ENCODE data around the gene OTUB2. TPM values are rescaled to one million over a fixed set of nuclear protein-coding genes. Genes with fewer than 3 reads are reported as not detected.
"Not testable (repeated sequence)": the region's sequence is repeated elsewhere in the genome, so short reads cannot be mapped to it uniquely, and the experiment has no call there.

OTUB2 gene
- total and polyA plus RNA-seq, 5 donors: 0.11 to 0.65 (median 0.34) TPM

DNA sequence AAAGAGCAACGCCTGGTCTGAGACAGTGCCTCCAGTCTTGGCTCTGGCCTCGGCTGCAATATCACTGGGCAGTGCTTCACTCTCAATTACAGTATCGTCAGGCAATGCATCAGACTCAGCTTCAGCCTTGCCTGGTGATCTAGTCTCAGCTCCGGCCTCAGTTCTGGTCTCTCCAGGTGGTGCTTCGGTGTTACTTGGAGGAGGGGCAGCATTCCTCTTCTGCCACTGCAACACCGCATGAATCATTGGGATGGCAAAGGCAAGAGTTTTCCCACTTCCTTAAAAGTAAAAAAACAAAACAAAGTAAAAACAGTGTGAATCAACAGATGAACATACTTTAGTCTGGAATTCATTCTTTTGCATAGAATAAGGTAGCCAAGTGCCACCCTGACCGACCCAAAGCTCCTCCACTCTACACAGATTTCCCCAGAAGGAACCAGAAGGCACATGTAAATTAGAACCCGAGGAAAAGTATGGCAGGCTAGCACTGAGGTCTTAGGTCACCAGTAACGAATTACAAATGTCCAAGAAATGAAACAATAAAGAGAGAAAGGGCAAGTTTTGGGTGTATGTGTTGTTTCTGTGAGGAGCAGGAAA is 36.3 kb downstream of the OTUB2 start:
- H3K27me3 ChIP-seq (ENCODE audit: control insufficient read depth, insufficient read depth): no peaks in the 10 kb centered on the region
- DNase-seq: no peak
- no peak for ATAC-seq
- H3K9me3 ChIP-seq (ENCODE audit: control insufficient read depth, low read length): no peaks in the 10 kb centered on the region
- H3K4me1 ChIP-seq (ENCODE audit: control insufficient read depth, insufficient read depth, low read length): peaks cover 17% of the 10 kb centered on the region
- WGBS: 60% methylated on average over 9 of the region's 9 CpGs
- intact Hi-C loops (cut with DNase I): no loop called here
- no peak overlapping the region for H3K27ac ChIP-seq (ENCODE audit: low read length)
- no peak overlapping the region for H3K4me3 ChIP-seq (ENCODE audit: low read length)

DNA sequence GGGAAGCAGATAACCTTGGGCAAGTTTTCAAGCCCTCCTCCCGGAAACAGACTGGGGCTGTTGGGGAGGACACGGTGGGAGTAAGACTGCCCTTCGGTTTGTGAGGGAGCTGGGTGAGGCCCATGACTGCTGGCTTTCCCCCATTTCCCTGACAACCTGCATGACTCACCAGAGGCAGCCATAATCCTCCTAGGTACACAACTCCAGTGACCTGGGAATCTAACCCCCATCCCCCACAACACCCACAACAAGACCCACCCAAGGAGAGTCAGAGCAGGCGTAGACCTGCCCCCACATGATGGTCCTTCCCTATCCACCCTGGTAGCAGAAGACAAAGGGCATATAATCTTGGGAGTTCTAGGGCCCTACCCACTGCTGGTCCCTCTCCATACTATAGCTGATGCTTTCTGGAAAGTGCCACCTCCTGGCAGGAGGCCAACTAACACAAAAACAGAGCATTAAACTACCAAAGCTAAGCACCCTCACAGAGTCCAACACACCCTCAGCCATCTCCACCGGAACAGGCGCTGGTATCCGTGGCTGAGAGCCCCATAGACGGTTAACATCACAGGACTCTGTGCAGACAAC is 40.0 kb downstream of the OTUB2 start:
- no peak overlapping the region for H3K4me3 ChIP-seq (ENCODE audit: low read length)
- 62% methylated on average over 8 of the region's 8 CpGs for WGBS
- no peak overlapping the region for H3K27ac ChIP-seq (ENCODE audit: low read length)
- no peaks in the 10 kb centered on the region for H3K27me3 ChIP-seq (ENCODE audit: control insufficient read depth, insufficient read depth)
- no peak for DNase-seq
- peak; percentile 50 to 56 for ATAC-seq
- no peaks in the 10 kb centered on the region for H3K9me3 ChIP-seq (ENCODE audit: control insufficient read depth, low read length)
- intact Hi-C loops (cut with DNase I): no loop called here
- peaks cover 15% of the 10 kb centered on the region for H3K4me1 ChIP-seq (ENCODE audit: control insufficient read depth, insufficient read depth, low read length)

DNA sequence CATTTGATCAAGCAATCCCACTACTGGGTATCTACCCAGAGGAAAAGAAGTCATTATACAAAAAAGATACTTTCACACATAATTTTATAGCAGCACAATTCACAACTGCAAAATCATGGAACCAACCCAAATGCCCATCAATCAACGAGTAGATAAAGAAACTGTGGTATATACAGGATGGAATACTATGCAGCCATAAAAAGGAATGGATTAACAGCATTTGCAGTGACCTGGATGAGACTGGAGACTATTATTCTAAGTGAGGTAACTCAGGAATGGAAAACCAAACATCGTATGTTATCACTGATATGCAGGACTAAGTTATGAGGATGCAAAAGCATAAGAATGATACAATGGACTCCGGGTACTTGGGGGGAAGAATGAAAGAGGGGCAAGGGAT is 45.9 kb downstream of the OTUB2 start:
- ATAC-seq; H3K27ac ChIP-seq (ENCODE audit: low read length); intact Hi-C loops (cut with DNase I); H3K9me3 ChIP-seq (ENCODE audit: control insufficient read depth, low read length); H3K4me3 ChIP-seq (ENCODE audit: low read length); H3K27me3 ChIP-seq (ENCODE audit: control insufficient read depth, insufficient read depth); H3K4me1 ChIP-seq (ENCODE audit: control insufficient read depth, insufficient read depth, low read length); DNase-seq: not testable (repeated sequence)
- 93% methylated on average over 3 of the region's 3 CpGs for WGBS

DNA sequence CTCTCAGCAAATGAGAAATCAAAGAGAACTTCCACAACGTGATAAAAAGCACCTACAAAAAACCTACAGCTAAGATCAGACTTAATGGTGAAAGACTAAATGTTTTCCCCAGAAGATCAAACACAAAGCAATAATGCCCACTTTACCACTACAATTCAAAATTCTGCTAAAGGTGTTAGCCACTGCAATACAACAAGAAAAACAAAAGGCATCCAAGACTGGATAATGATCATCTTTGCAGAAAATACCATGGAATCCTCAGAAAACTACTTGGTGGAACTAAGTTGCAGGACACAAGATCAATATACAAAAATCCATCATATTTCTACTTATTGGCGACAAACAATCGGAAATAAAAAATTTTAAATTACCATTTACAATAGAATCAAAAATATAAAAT is 48.4 kb downstream of the OTUB2 start:
- no peak for DNase-seq
- Histone ChIP-seq H3K4me1 (ENCODE audit: control insufficient read depth, insufficient read depth, low read length) (peaks cover 16% of the 10 kb centered on the region), H3K9me3 (ENCODE audit: control insufficient read depth, low read length) (no peaks in the 10 kb centered on the region), H3K27me3 (ENCODE audit: control insufficient read depth, insufficient read depth) (no peaks in the 10 kb centered on the region), H3K27ac (ENCODE audit: low read length) (no peak overlapping the region), H3K4me3 (ENCODE audit: low read length) (no peak overlapping the region)
- 96% methylated on average over 3 of the region's 3 CpGs for WGBS
- intact Hi-C loops (cut with DNase I): no loop called here
- no peak for ATAC-seq

DNA sequence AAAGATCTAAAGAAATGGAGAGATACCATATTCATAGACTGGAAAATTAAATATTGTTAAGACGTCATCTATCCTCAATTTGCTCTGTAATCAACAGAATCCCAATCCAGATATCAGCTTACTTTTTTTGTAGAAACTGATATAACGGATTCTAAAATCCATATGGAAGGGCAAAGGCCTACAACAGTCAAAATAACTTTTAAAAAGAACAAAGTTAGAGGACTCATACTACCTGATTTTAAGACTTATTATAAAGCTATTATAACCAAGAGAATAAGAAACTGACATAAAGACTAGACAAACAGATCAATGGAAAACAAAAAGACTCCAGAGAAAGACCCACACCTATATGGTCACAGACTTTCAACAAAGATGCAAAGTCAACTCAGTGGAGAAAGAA is 48.9 kb downstream of the OTUB2 start:
- Histone ChIP-seq H3K9me3 (ENCODE audit: control insufficient read depth, low read length) (no peaks in the 10 kb centered on the region), H3K4me3 (ENCODE audit: low read length) (no peak overlapping the region), H3K27ac (ENCODE audit: low read length) (no peak overlapping the region), H3K4me1 (ENCODE audit: control insufficient read depth, insufficient read depth, low read length) (peaks cover 17% of the 10 kb centered on the region), H3K27me3 (ENCODE audit: control insufficient read depth, insufficient read depth) (no peaks in the 10 kb centered on the region)
- 97% methylated on average over 2 of the region's 2 CpGs for WGBS
- DNase-seq (no peak), ATAC-seq (no peak)
- intact Hi-C loops (cut with DNase I): no loop called here

DNA sequence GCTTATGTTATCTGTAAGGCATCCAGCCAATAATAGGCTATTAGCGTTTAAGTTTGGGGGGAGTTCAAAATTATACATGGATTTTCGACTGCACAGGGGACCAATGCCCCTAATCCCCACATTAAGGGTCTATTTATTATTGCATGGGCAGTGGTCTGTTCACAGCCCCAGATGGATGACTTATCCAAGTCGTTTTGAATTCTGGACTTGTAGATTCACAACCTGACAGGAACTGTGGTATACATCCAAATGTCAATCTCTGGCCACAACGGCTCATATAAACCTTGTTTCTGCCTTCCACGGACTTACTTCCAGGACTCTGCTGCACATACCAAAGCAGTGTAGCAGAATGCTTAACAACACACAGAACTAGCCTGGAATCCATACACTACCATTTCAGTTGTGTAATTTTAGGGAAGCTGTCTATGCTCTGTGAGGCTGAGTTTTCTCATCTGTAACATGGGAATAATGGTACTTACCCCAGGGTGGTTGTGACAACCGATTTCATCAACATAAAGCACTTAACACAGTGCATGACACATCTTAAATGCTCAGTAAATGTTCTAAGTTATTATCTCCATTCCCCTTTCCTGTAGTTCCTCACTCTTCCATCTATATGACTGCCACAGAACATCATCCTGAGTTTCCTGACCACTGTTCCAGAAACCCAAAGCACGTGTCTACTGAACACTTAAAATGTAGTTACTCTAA is 51.1 kb downstream of the OTUB2 start:
- no peak for ATAC-seq
- intact Hi-C loops (cut with DNase I): no loop called here
- Histone ChIP-seq H3K9me3 (ENCODE audit: control insufficient read depth, low read length) (no peaks in the 10 kb centered on the region), H3K4me1 (ENCODE audit: control insufficient read depth, insufficient read depth, low read length) (peaks cover 17% of the 10 kb centered on the region), H3K27me3 (ENCODE audit: control insufficient read depth, insufficient read depth) (no peaks in the 10 kb centered on the region), H3K27ac (ENCODE audit: low read length) (no peak overlapping the region), H3K4me3 (ENCODE audit: low read length) (peak overlapping the region; percentile 48)
- WGBS: 54% methylated on average over 7 of the region's 7 CpGs
- no peak for DNase-seq

DNA sequence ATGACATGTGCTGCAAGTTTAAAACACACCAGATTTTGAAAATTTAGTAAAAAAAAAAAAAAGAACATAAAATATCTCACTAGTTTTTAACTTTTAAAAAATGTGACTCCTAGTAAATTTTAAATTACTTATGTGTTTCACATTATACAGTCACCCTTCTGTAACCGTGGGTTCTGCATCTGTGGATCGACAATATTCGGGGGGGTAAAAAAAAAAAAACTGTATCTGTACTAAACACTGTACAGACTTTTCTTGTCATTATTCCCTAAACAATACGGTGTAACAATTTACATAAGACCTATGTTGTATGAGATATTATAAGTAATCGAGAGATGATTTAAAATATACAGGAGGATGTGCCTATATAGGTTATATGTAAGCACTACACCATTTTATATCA is 51.7 kb downstream of the OTUB2 start:
- no peak for ATAC-seq
- H3K4me1 ChIP-seq (ENCODE audit: control insufficient read depth, insufficient read depth, low read length): peaks cover 17% of the 10 kb centered on the region
- H3K27me3 ChIP-seq (ENCODE audit: control insufficient read depth, insufficient read depth): no peaks in the 10 kb centered on the region
- no peak overlapping the region for H3K27ac ChIP-seq (ENCODE audit: low read length)
- 72% methylated on average over 5 of the region's 5 CpGs for WGBS
- no peak for DNase-seq
- intact Hi-C loops (cut with DNase I): no loop called here
- H3K9me3 ChIP-seq (ENCODE audit: control insufficient read depth, low read length): no peaks in the 10 kb centered on the region
- peak overlapping the region; percentile 83 for H3K4me3 ChIP-seq (ENCODE audit: low read length)

DNA sequence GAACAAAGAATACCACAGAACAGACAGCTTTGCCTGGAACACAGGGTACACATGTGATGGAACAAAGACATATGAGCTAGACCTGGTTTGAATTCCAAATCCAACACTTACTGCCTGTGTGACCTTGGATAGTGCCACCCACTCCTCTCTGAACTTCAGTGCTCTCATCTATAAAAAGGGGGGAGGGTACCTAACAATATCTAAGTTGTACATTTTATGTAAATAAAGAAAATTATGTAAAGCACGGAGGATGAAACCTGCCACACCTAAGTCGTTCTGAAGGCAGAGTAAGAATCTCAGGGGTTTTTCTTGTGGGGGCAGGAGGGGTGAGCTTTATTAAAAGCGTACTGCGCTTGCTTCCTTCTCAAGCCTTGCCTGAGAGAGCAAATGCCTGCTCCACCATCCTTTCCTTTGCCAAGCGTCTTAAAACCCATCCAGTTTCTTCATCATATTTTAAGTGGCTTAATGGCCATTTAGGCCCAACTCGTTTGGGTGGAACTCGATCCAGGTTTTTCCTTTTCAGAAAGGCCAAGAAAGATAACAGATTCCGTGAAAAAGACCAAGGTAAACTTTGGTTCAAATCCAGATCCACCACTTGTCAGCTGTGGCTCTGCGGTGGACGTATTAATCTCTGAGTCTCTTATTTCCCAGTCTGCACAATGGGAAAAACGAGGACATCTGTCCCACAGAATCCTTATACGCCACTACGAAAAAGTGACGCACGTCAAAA is 53.9 kb downstream of the OTUB2 start:
- 3% methylated on average over 15 of the region's 15 CpGs for WGBS
- H3K4me3 ChIP-seq (ENCODE audit: low read length): peak overlapping the region; percentile 83
- H3K27me3 ChIP-seq (ENCODE audit: control insufficient read depth, insufficient read depth): no peaks in the 10 kb centered on the region
- intact Hi-C loops (cut with DNase I): no loop called here
- peak overlapping the region; percentile 80 for H3K27ac ChIP-seq (ENCODE audit: low read length)
- ATAC-seq (no peak), DNase-seq (no peak)
- peaks cover 17% of the 10 kb centered on the region for H3K4me1 ChIP-seq (ENCODE audit: control insufficient read depth, insufficient read depth, low read length)
- no peaks in the 10 kb centered on the region for H3K9me3 ChIP-seq (ENCODE audit: control insufficient read depth, low read length)

DNA sequence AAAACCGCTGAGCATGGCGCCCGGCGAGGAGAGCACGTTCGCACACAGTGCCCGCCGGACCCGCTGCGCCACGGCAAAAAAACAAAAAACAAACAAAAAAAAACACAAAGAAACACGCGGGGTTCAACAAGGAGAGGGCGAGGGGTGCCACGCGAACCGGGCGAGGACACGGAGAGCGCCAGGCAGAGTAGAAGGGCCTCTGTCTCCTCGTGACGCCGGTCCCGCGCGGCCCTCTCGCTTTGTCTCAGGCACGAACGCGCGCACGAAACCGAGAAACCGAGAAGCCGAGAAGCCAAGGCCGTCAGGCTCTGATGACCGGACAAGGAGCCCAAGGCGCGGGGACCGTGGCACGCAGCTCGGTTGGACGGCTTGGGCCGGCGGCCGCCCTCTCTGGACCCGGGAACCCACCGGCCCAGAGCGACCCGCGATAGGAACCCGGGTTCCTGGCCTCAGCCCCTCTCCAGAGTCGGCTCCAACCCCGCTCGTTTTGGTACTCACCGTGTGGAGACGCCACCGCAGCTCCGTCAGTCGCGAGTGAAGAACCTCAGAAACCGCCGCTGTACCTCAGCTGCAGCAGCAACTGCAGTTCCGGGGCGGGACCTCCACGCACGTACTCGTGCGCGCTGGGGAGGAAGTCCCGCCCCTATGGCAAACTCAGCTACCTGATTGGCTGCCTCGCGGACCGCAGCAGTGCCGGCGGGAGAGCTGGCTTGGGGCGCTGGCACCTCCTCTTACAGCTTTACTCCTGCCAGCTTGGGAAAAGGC is 54.7 kb downstream of the OTUB2 start, which contains the start of the genes DDX24 and IFI27L1:
Gene DDX24, minus strand, starts transcription at position 582 of the 765 bp plus-strand sequence. CDS start 1,460 bp downstream, outside the sequence.
Gene IFI27L1, plus strand, starts transcription at position 690 of the 765 bp plus-strand sequence. CDS start 15,628 bp downstream, outside the sequence.
- under 1% methylated on average over 77 of the region's 77 CpGs for WGBS
- Histone ChIP-seq H3K9me3 (ENCODE audit: control insufficient read depth, low read length) (no peaks in the 10 kb centered on the region), H3K4me1 (ENCODE audit: control insufficient read depth, insufficient read depth, low read length) (peaks cover 17% of the 10 kb centered on the region), H3K27me3 (ENCODE audit: control insufficient read depth, insufficient read depth) (no peaks in the 10 kb centered on the region), H3K4me3 (ENCODE audit: low read length) (peak within 1 kb of the TSS; percentile 83), H3K27ac (ENCODE audit: low read length) (peak within 1 kb of the TSS; percentile 80)
- intact Hi-C loops (cut with DNase I): no loop called here
- peak; percentile 97 to 99 (median 99) for DNase-seq
- peak; percentile 100 for ATAC-seq

DNA sequence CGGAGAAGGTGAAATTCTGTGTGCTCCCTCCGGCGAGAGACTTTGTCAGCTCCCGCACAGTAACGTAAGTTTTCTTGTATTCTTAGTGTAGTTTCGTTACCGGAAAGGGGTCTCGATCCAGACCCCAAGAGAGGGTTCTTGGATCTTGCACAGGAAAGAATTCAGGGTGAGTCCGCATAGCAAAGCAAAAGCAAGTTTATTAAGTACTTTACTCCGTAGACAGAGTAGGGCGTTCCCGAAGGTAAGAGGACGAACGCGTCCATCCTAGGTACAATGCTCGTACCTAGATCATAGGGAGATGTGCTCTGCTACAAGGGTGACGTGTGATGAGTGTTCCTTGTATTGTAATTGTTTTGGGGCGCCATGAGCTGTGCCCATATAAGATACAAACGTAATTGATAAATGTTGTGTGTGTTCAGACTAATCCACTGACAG is 55.3 kb downstream of the OTUB2 start:
- no peaks in the 10 kb centered on the region for H3K9me3 ChIP-seq (ENCODE audit: control insufficient read depth, low read length)
- intact Hi-C loops (cut with DNase I): no loop called here
- H3K27ac ChIP-seq (ENCODE audit: low read length): no peak overlapping the region
- no peaks in the 10 kb centered on the region for H3K27me3 ChIP-seq (ENCODE audit: control insufficient read depth, insufficient read depth)
- peaks cover 17% of the 10 kb centered on the region for H3K4me1 ChIP-seq (ENCODE audit: control insufficient read depth, insufficient read depth, low read length)
- H3K4me3 ChIP-seq (ENCODE audit: low read length): peak overlapping the region; percentile 83
- peak in 1 of 2 donors; percentile 16 for ATAC-seq
- WGBS: under 1% methylated on average over 19 of the region's 19 CpGs
- DNase-seq: no peak
